Mammary microvascular endothelial cell (primary cell): ENCODE results near the gene PCDHB7. TPM values are rescaled to one million over a fixed set of nuclear protein-coding genes. Genes with fewer than 3 reads are reported as not detected.

Experiments used
- total RNA-seq: library from RNA; depleted of rRNA; stranded (reverse); fragments of >200 nt; gene quantifications from 2 replicates; pipeline ENCODE4 v1.2.3, GENCODE V29; 2015

Gene PCDHB7
- 0.05 and 0.07 TPM in 2 replicates for total RNA-seq

GRCh38 chr5:141172381-141173204 is at the start of gene PCDHB7:
PCDHB7 (plus strand) TSS chr5:141172644; CDS start chr5:141172836, 192 bp downstream.

GRCh38 chr5:141135030-141135717 is 37.3 kb upstream of the PCDHB7 start, which contains the start of gene PCDHB5:
PCDHB5 (plus strand) TSS chr5:141135206; CDS start chr5:141135435, 229 bp downstream.

DNA sequence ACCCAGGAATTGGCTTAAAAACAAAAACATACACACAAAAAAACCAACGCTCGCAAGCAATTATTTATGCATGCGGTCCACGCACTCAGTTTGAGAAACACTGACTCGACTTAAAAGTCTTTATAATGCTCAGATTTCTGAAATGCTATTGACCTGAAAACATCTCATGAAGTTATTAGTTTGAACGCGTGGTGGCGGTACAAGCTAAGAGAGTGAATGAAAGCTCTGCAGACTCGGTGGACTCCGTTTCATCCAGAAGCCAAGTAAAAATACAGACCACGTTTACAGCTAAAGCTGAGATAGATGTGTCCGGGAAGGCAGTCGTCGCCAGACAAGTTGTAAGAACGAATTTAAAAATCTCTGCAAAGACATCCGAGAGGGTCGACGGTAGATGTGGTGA is 22.6 kb upstream of the PCDHB7 start, which contains the start of gene PCDHB6:
Gene PCDHB6, plus strand, starts transcription at position 246 of the 400 bp plus-strand sequence. CDS start 201 bp downstream, outside the sequence.

DNA sequence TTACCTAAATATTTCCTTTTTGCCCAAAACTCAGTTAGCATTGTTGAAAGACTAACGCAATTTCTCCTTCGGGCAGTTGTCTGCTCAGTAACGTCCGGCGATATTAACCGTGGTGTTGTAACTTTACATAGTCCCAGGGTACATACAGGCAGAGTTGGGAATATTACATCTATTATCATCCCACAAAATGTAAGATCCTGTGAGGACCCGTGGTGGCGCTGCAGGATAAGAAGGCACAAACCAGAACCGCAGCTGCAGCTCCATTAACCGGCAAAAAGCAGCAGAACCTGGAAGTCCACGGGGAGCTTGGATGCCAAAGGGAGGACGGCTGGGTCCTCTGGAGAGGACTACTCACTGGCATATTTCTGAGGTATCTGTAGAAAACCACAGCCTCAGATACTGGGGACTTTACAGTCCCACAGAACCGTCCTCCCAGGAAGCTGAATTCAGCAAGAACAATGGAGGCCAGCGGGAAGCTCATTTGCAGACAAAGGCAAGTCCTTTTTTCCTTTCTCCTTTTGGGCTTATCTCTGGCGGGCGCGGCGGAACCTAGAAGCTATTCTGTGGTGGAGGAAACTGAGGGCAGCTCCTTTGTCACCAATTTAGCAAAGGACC is 5.2 kb downstream of the PCDHB7 start, which contains the start of gene PCDHB8:
Gene PCDHB8, plus strand, starts transcription at position 214 of the 615 bp plus-strand sequence. Its CDS starts 245 bp downstream, at position 459.

GRCh38 chr5:141182248-141182647 is 9.8 kb downstream of the PCDHB7 start, which contains the start of gene PCDHB16:
PCDHB16 (plus strand) TSS chr5:141182387; CDS start chr5:141182560, 173 bp downstream.

GRCh38 chr5:141186897-141187512 is 14.6 kb downstream of the PCDHB7 start, which contains the start of gene PCDHB9:
PCDHB9 (plus strand) TSS chr5:141187161; CDS start chr5:141187319, 158 bp downstream.

GRCh38 chr5:141192110-141192725 is 19.8 kb downstream of the PCDHB7 start, which contains the start of gene PCDHB10:
PCDHB10 (plus strand) TSS chr5:141192353; CDS start chr5:141192553, 200 bp downstream.

GRCh38 chr5:141199359-141200235 is 27.2 kb downstream of the PCDHB7 start, which contains the start of gene PCDHB11:
PCDHB11 (plus strand) TSS chr5:141199627; CDS start chr5:141199775, 148 bp downstream.

DNA sequence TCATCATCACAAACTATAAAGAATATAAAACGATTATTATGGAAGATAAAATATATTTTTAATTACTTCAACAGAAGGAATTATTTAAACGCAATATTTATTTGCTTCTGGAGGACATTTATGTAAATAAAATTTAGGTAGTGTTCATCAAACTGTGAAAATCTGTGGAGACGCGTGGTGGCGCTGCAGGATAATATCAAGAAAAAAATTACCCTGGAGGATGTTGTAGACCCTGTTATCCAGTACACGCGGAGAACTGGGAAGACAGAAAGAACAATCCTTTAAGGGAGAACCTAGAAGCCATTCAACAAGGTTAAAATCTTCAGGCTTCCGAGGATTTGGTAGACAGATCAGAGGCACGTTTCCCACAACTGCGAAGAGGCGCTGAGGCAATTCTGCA is 36.0 kb downstream of the PCDHB7 start, which contains the start of gene PCDHB12:
Gene PCDHB12, plus strand, starts transcription at position 242 of the 400 bp plus-strand sequence. CDS start 189 bp downstream, outside the sequence.

GRCh38 chr5:141213656-141214339 is 41.4 kb downstream of the PCDHB7 start, which contains the start of gene PCDHB13:
PCDHB13 (plus strand) TSS chr5:141213919; CDS start chr5:141214124, 205 bp downstream.

DNA sequence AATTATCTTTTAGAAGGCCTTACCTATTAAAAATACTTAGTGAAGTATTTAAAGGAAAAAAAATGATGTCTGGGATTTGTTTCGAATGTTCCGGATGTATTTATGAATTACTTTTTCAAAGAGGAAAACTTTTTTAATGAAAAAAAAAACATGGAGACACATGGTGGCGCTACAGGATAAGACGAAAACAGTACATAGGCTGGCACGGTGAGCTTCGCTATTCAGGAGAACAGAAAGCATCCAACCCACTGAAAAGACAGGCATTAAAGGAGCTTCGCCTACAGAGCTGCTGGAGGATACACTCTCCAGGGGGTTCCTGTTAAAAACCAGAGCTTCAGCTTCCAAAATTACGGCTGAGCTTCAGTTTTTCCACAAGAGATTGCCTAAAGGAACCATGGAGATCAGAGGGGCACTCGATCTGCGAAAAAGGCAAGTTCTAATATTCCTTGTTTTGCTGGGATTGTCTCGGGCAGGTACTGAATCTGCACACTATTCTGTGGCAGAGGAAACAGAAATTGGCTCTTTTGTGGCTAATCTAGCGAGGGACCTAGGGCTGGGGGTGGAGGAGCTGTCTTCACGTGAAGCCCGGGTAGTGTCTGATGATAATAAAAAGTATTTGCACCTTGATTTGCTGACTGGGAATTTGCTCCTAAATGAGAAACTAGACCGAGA is 50.8 kb downstream of the PCDHB7 start, which contains the start of gene PCDHB14:
Gene PCDHB14, plus strand, starts transcription at position 232 of the 672 bp plus-strand sequence. Its CDS starts 163 bp downstream, at position 395.

Other genes starting within 250 kb of the PCDHB7 start
- not detected in 2 replicates for gene PCDHAC1, start 246.3 kb upstream of the PCDHB7 start, total RNA-seq
- 0.64 and 0.73 TPM in 2 replicates for gene PCDHAC2, start 206.2 kb upstream of the PCDHB7 start, total RNA-seq
- not detected in 2 replicates for gene PCDHB1, start 121.3 kb upstream of the PCDHB7 start, total RNA-seq
- gene PCDHB2, start 78.0 kb upstream of the PCDHB7 start, total RNA-seq: 0.40 and 1.7 TPM in 2 replicates
- gene PCDHB3, start 72.2 kb upstream of the PCDHB7 start, total RNA-seq: 0.30 and 0.47 TPM in 2 replicates
- 0.07 and 0.10 TPM in 2 replicates for gene PCDHB4, start 50.8 kb upstream of the PCDHB7 start, total RNA-seq
- 0.15 and 0.47 TPM in 2 replicates for gene PCDHB5, start 37.4 kb upstream of the PCDHB7 start, total RNA-seq
- gene PCDHB6, start 22.6 kb upstream of the PCDHB7 start, total RNA-seq: not detected in 2 replicates
- 0.25 TPM in 1 of 2 replicates, not detected in the other for gene PCDHB8, start 5.1 kb downstream of the PCDHB7 start, total RNA-seq
- under 0.01 and 0.25 TPM in 2 replicates for gene PCDHB16, start 9.7 kb downstream of the PCDHB7 start, total RNA-seq
- gene PCDHB9, start 14.5 kb downstream of the PCDHB7 start, total RNA-seq: 0.15 and 0.27 TPM in 2 replicates
- 0.53 and 0.59 TPM in 2 replicates for gene PCDHB10, start 19.7 kb downstream of the PCDHB7 start, total RNA-seq
- not detected in 2 replicates for gene PCDHB11, start 27.0 kb downstream of the PCDHB7 start, total RNA-seq
- 0.05 and 0.13 TPM in 2 replicates for gene PCDHB12, start 36.1 kb downstream of the PCDHB7 start, total RNA-seq
- 0.30 and 0.33 TPM in 2 replicates for gene PCDHB13, start 41.3 kb downstream of the PCDHB7 start, total RNA-seq
- gene PCDHB14, start 50.7 kb downstream of the PCDHB7 start, total RNA-seq: 0.20 and 0.30 TPM in 2 replicates
- 0.15 and 0.40 TPM in 2 replicates for gene PCDHB15, start 72.8 kb downstream of the PCDHB7 start, total RNA-seq
- gene SLC25A2, start 131.4 kb downstream of the PCDHB7 start, total RNA-seq: 0.15 TPM in 1 of 2 replicates, not detected in the other
- gene TAF7, start 148.1 kb downstream of the PCDHB7 start, total RNA-seq: 44.8 and 50.7 TPM in 2 replicates
- 0.20 and 0.59 TPM in 2 replicates for gene PCDHGA1, start 157.9 kb downstream of the PCDHB7 start, total RNA-seq
- gene PCDHGA2, start 166.1 kb downstream of the PCDHB7 start, total RNA-seq: 0.73 and 0.79 TPM in 2 replicates
- gene PCDHGA3, start 171.2 kb downstream of the PCDHB7 start, total RNA-seq: 0.13 and 0.49 TPM in 2 replicates
- gene PCDHGB1, start 177.5 kb downstream of the PCDHB7 start, total RNA-seq: 0.44 and 0.60 TPM in 2 replicates
- gene PCDHGA4, start 182.4 kb downstream of the PCDHB7 start, total RNA-seq: 2.8 and 3.9 TPM in 2 replicates
- gene PCDHGB2, start 187.3 kb downstream of the PCDHB7 start, total RNA-seq: 2.9 and 3.3 TPM in 2 replicates
- 0.53 and 0.79 TPM in 2 replicates for gene PCDHGA5, start 191.5 kb downstream of the PCDHB7 start, total RNA-seq
- 0.67 and 1.4 TPM in 2 replicates for gene PCDHGB3, start 197.6 kb downstream of the PCDHB7 start, total RNA-seq
- gene PCDHGA6, start 201.2 kb downstream of the PCDHB7 start, total RNA-seq: 0.73 and 1.2 TPM in 2 replicates
- 0.80 and 1.1 TPM in 2 replicates for gene PCDHGA7, start 210.1 kb downstream of the PCDHB7 start, total RNA-seq
- 3.3 and 4.2 TPM in 2 replicates for gene PCDHGB4, start 215.1 kb downstream of the PCDHB7 start, total RNA-seq
- 0.15 and 0.33 TPM in 2 replicates for gene PCDHGA8, start 220.0 kb downstream of the PCDHB7 start, total RNA-seq
- 7.9 and 8.3 TPM in 2 replicates for gene PCDHGB5, start 225.3 kb downstream of the PCDHB7 start, total RNA-seq
- 1.2 and 1.8 TPM in 2 replicates for gene PCDHGA9, start 230.1 kb downstream of the PCDHB7 start, total RNA-seq
- 0.73 and 1.2 TPM in 2 replicates for gene PCDHGB6, start 235.4 kb downstream of the PCDHB7 start, total RNA-seq
- gene PCDHGA10, start 240.3 kb downstream of the PCDHB7 start, total RNA-seq: 1.7 and 2.6 TPM in 2 replicates
- 3.1 and 5.3 TPM in 2 replicates for gene PCDHGB7, start 245.0 kb downstream of the PCDHB7 start, total RNA-seq
- 4.4 and 4.6 TPM in 2 replicates for gene PCDHGA11, start 248.4 kb downstream of the PCDHB7 start, total RNA-seq